Suprapubic skin (tissue), 4 donors: ENCODE data around the gene PTPRM.

Experiments
- CTCF ChIP-seq, 2 donors: fragments of 200-600 bp in 1 of 2; fragments of 450-650 bp in 1 of 2; sonication (generic) in 1 of 2; IDR thresholded peaks; one replicate each; pipeline ENCODE4 v1.5.1; 2016 to 2019; ENCODE audit warnings: antibody characterized with exemption in 2 of 2, mild to moderate bottlenecking in 1 of 2, moderate library complexity in 1 of 2
- EP300 ChIP-seq: sonication (generic); formaldehyde crosslinking; IDR thresholded peaks from one replicate; pipeline ENCODE4 v1.6.1; 2017; ENCODE audit warnings: antibody characterized with exemption
- POLR2AphosphoS5 ChIP-seq, 3 donors: sonication (generic); formaldehyde crosslinking; IDR thresholded peaks; one replicate each; pipeline ENCODE4 v1.6.1; 2017; ENCODE audit warnings: antibody characterized with exemption in 3 of 3

- TF ChIP-seq CTCF (IDR thresholded peaks at IDR 0.05), result no peak
- no peak for TF ChIP-seq POLR2AphosphoS5 (IDR thresholded peaks at IDR 0.05)
- no peak for TF ChIP-seq EP300
These were observed 388.1 kb downstream of the PTPRM start for GRCh38 chr18:7955175-7955574.
